Renal cortical epithelial cell (primary cell): ENCODE measurements around the gene LITAF. TPM values are rescaled to one million over a fixed set of nuclear protein-coding genes. Genes with fewer than 3 reads are reported as not detected.
"Not testable (repeated sequence)": the region's sequence is repeated elsewhere in the genome, so short reads cannot be mapped to it uniquely, and the experiment has no call there.

ENCODE experiments used
- DNase-seq: peaks from one replicate; pipeline ENCODE4 v3.0.0-alpha.2; 2011; ENCODE audit warnings: low read depth
- total RNA-seq: library from RNA; depleted of rRNA; stranded (reverse); fragments of >200 nt; gene quantifications from 2 replicates; pipeline ENCODE4 v1.2.3, GENCODE V29; 2014

LITAF gene
- total RNA-seq, 1 donor from 2014 or later, result 59.2 TPM

GRCh38 chr16:11575223-11575589, 11.5 kb downstream of the LITAF start:
- no peak for DNase-seq

GRCh38 chr16:11572301-11572995, 14.3 kb downstream of the LITAF start:
- no peak for DNase-seq

GRCh38 chr16:11571549-11571948, 15.2 kb downstream of the LITAF start:
- DNase-seq, result no peak

- DNase-seq, result no peak
Observed at GRCh38 chr16:11570806-11571205, 15.9 kb downstream of the LITAF start.

- no peak for DNase-seq
Observed at GRCh38 chr16:11570258-11570657, 16.5 kb downstream of the LITAF start.

- DNase-seq, result no peak
Observed at GRCh38 chr16:11566398-11566797, 20.3 kb downstream of the LITAF start.

GRCh38 chr16:11565665-11566064, 21.1 kb downstream of the LITAF start:
- no peak for DNase-seq

GRCh38 chr16:11564046-11564926, 22.4 kb downstream of the LITAF start:
- no peak for DNase-seq

GRCh38 chr16:11563493-11564040, 23.2 kb downstream of the LITAF start:
- DNase-seq, result peak; percentile 73

- DNase-seq, result no peak
Observed at GRCh38 chr16:11562941-11563340, 23.8 kb downstream of the LITAF start.

- no peak for DNase-seq
Observed at GRCh38 chr16:11562411-11562810, 24.3 kb downstream of the LITAF start.

- DNase-seq, result no peak
Observed at GRCh38 chr16:11561856-11562255, 24.9 kb downstream of the LITAF start.

- DNase-seq, result no peak
Observed at GRCh38 chr16:11561454-11561805, 25.3 kb downstream of the LITAF start.

- DNase-seq, result peak; percentile 17
Observed at GRCh38 chr16:11560701-11561453, 25.8 kb downstream of the LITAF start.

GRCh38 chr16:11558308-11558823, 28.4 kb downstream of the LITAF start:
- not testable (repeated sequence) for DNase-seq

GRCh38 chr16:11557801-11558200, 28.9 kb downstream of the LITAF start:
- no peak for DNase-seq

GRCh38 chr16:11556945-11557720, 29.6 kb downstream of the LITAF start:
- no peak for DNase-seq

GRCh38 chr16:11556214-11556819, 30.4 kb downstream of the LITAF start:
- DNase-seq, result no peak

- no peak for DNase-seq
Observed at GRCh38 chr16:11554053-11554452, 32.7 kb downstream of the LITAF start.

- no peak for DNase-seq
Observed at GRCh38 chr16:11553371-11553770, 33.3 kb downstream of the LITAF start.

- DNase-seq, result no peak
Observed at GRCh38 chr16:11552440-11552839, 34.3 kb downstream of the LITAF start.
